Right lobe of liver (tissue), 4 donors: ENCODE data around the gene LYPD3.

Experiments
- CTCF ChIP-seq, 4 donors: fragments of 200-600 bp in 3 of 4; fragments of 450-650 bp in 1 of 4; IDR thresholded peaks; one replicate each; pipeline versions ENCODE4 v1.5.1 to v1.8.0; 2016 to 2022; ENCODE audit warnings: antibody characterized with exemption in 4 of 4, mild to moderate bottlenecking in 2 of 4
- POLR2A ChIP-seq: fragments of 450-650 bp; IDR thresholded peaks from one replicate; pipeline ENCODE4 v1.6.1; 2017; ENCODE audit warnings: antibody characterized with exemption, mild to moderate bottlenecking
- donor health status: DM: no; HTN: no; CAD: no.
- donor health status: DM: no; HTN: no; CAD: no.
- donor health status: DM: no; HTN: yes; CAD: no.

- TF ChIP-seq CTCF (IDR thresholded peaks at IDR 0.05): no peak
- no peak for TF ChIP-seq POLR2A
Observed at GRCh38 chr19:43489979-43490599, 24.7 kb upstream of the LYPD3 start.
